H9 (cell line): ENCODE measurements around the gene CCDC116. TPM values are rescaled to one million over a fixed set of nuclear protein-coding genes. Genes with fewer than 3 reads are reported as not detected.

Source experiments
- DNase-seq: peaks from one replicate; pipeline ENCODE4 v3.0.0-alpha.2; 2017
- H2AFZ ChIP-seq: one replicate; pipeline ENCODE4 v1.6.1; 2013; ENCODE audit warnings: mild to moderate bottlenecking, low read length, control low read depth, moderate library complexity
- H2AK5ac ChIP-seq: 2 replicates; pipeline ENCODE4 v1.6.1; 2013; ENCODE audit warnings: low read length, control low read depth, mixed read lengths; ENCODE audit not compliant: insufficient read length
- H2BK120ac ChIP-seq: one replicate; pipeline ENCODE4 v1.6.1; 2013; ENCODE audit warnings: low read depth, mild to moderate bottlenecking, low read length, control low read depth, inconsistent platforms; ENCODE audit not compliant: poor library complexity, severe bottlenecking
- H2BK12ac ChIP-seq: 2 replicates; pipeline ENCODE4 v1.6.1; 2013; ENCODE audit warnings: low read length, control low read depth, mixed read lengths, low read depth; ENCODE audit not compliant: insufficient read length
- H2BK15ac ChIP-seq: 2 replicates; pipeline ENCODE4 v1.6.1; 2013; ENCODE audit warnings: low read depth, low read length, control low read depth
- H2BK20ac ChIP-seq: one replicate; pipeline ENCODE4 v1.6.1; 2013; ENCODE audit warnings: low read depth, mild to moderate bottlenecking, low read length, control low read depth, inconsistent platforms; ENCODE audit not compliant: poor library complexity, severe bottlenecking
- H2BK5ac ChIP-seq: 2 replicates; pipeline ENCODE4 v1.6.1; 2013; ENCODE audit warnings: low read length, control low read depth, mixed read lengths; ENCODE audit not compliant: insufficient read length
- H3K14ac ChIP-seq: 2 replicates; pipeline ENCODE4 v1.6.1; 2013; ENCODE audit warnings: low read length, control low read depth; ENCODE audit not compliant: insufficient read depth
- H3K18ac ChIP-seq: 2 replicates; pipeline ENCODE4 v1.6.1; 2013; ENCODE audit warnings: low read depth, mild to moderate bottlenecking, mixed read lengths, low read length, control low read depth; ENCODE audit not compliant: insufficient read length
- H3K23ac ChIP-seq: 2 replicates; pipeline ENCODE4 v1.6.1; 2013; ENCODE audit warnings: low read length, control low read depth, mixed read lengths, low read depth; ENCODE audit not compliant: insufficient read length
- H3K23me2 ChIP-seq: 2 replicates; pipeline ENCODE4 v1.6.1; 2013; ENCODE audit warnings: low read depth, mild to moderate bottlenecking, mixed read lengths, low read length, control low read depth; ENCODE audit not compliant: insufficient read length, poor library complexity, severe bottlenecking
- H3K27ac ChIP-seq: 2 replicates; pipeline ENCODE4 v1.5.1; 2013; ENCODE audit warnings: low read length, control low read depth, mixed read lengths, low read depth; ENCODE audit not compliant: insufficient read length
- H3K27me3 ChIP-seq: 2 replicates; pipeline ENCODE4 v1.6.1; 2013; ENCODE audit warnings: low read length, control low read depth, inconsistent platforms; ENCODE audit not compliant: insufficient read depth
- H3K4ac ChIP-seq: 2 replicates; pipeline ENCODE4 v1.6.1; 2013; ENCODE audit warnings: low read depth, mild to moderate bottlenecking, control low read depth, inconsistent platforms, low read length, moderate library complexity
- H3K4me1 ChIP-seq: 2 replicates; pipeline ENCODE4 v1.6.1; 2013; ENCODE audit warnings: low read length, control low read depth, inconsistent platforms; ENCODE audit not compliant: insufficient read depth
- H3K4me2 ChIP-seq: 2 replicates; pipeline ENCODE4 v1.6.1; 2013; ENCODE audit warnings: low read length, control low read depth, mixed read lengths; ENCODE audit not compliant: insufficient read length, insufficient read depth
- H3K56ac ChIP-seq: 2 replicates; pipeline ENCODE4 v1.6.1; 2013; ENCODE audit warnings: low read depth, mild to moderate bottlenecking, mixed read lengths, low read length, control low read depth; ENCODE audit not compliant: insufficient read length
- H3K79me1 ChIP-seq: 2 replicates; pipeline ENCODE4 v1.6.1; 2013; ENCODE audit warnings: low read depth, mild to moderate bottlenecking, moderate library complexity, low read length, control low read depth, inconsistent platforms; ENCODE audit not compliant: insufficient read depth, poor library complexity, severe bottlenecking
- H3K79me2 ChIP-seq: 2 replicates; pipeline ENCODE4 v1.6.1; 2013; ENCODE audit warnings: low read length, control low read depth, inconsistent platforms; ENCODE audit not compliant: insufficient read depth
- H3K9ac ChIP-seq: 2 replicates; pipeline ENCODE4 v1.6.1; 2013; ENCODE audit warnings: low read length, control low read depth, mixed read lengths; ENCODE audit not compliant: insufficient read length; ENCODE audit errors: extremely low read depth
- H3K9me3 ChIP-seq: one replicate; pipeline ENCODE4 v1.6.1; 2013; ENCODE audit warnings: low read depth, low read length, inconsistent platforms; ENCODE audit not compliant: control insufficient read depth
- H3T11ph ChIP-seq: one replicate; pipeline ENCODE4 v1.6.1; 2013; ENCODE audit warnings: mild to moderate bottlenecking, low read length, control low read depth, inconsistent platforms
- H4K20me1 ChIP-seq: one replicate; pipeline ENCODE4 v1.6.1; 2013; ENCODE audit not compliant: control insufficient read depth, insufficient read length, insufficient read depth
- H4K5ac ChIP-seq: 2 replicates; pipeline ENCODE4 v1.6.1; 2013; ENCODE audit warnings: low read depth, mild to moderate bottlenecking, mixed read lengths, low read length, control low read depth; ENCODE audit not compliant: insufficient read length
- H4K8ac ChIP-seq: replicated peaks from 2 replicates; pipeline ENCODE4 v1.6.1; 2013; ENCODE audit warnings: low read length, control low read depth, mixed read lengths, low read depth; ENCODE audit not compliant: insufficient read length
- H4K91ac ChIP-seq: 2 replicates; pipeline ENCODE4 v1.6.1; 2013; ENCODE audit warnings: low read depth, mild to moderate bottlenecking, moderate library complexity, mixed read lengths, low read length, control low read depth; ENCODE audit not compliant: insufficient read length
- H3K27ac Mint-ChIP-seq, 3 experiments: 2 replicates in 2 of 3; 3 replicates in 1 of 3; pipeline ENCODE4 v1.8.0; 2020 to 2021; ENCODE audit warnings: mixed read lengths in 3 of 3, mild to moderate bottlenecking in 1 of 3, moderate library complexity in 1 of 3
- H3K27me3 Mint-ChIP-seq: 2 replicates; pipeline ENCODE4 v1.8.0; 2021; ENCODE audit warnings: low read depth, mild to moderate bottlenecking, moderate library complexity, mixed read lengths
- H3K36me3 Mint-ChIP-seq, 3 experiments: 2 replicates in 2 of 3; 3 replicates in 1 of 3; pipeline ENCODE4 v1.8.0; 2020 to 2021; ENCODE audit warnings: low read depth in 3 of 3, mixed read lengths in 3 of 3; ENCODE audit not compliant: insufficient read depth in 1 of 3
- H3K4me1 Mint-ChIP-seq, 2 experiments: 2 replicates each; pipeline ENCODE4 v1.8.0; 2020; ENCODE audit warnings: mixed read lengths in 2 of 2
- H3K4me3 Mint-ChIP-seq, 2 experiments: 2 replicates in 1 of 2; 3 replicates in 1 of 2; pipeline ENCODE4 v1.8.0; 2020 to 2021; ENCODE audit warnings: mild to moderate bottlenecking in 2 of 2, mixed read lengths in 2 of 2, moderate library complexity in 1 of 2
- H3K9me3 Mint-ChIP-seq, 2 experiments: 2 replicates in 1 of 2; 3 replicates in 1 of 2; pipeline ENCODE4 v1.8.0; 2020; ENCODE audit warnings: mild to moderate bottlenecking in 2 of 2, mixed read lengths in 2 of 2, moderate library complexity in 1 of 2
- CTCF ChIP-seq: fragments of 200-600 bp; sonication (generic); conservative IDR thresholded peaks from 3 replicates; pipeline ENCODE4 v1.8.0; 2021; ENCODE audit warnings: antibody characterized with exemption, mild to moderate bottlenecking
- WGBS: extraction: QIAGEN DNeasy Blood & Tissue Kit; methylation state at CpG from one replicate; pipeline ENCODE4 v1.1.7; 2013; ENCODE audit warnings: missing lambda C conversion rate, low lambda C conversion rate, mixed read lengths; ENCODE audit not compliant: insufficient read length; ENCODE audit errors: extremely low coverage; 5-methylcytosine and 5-hydroxymethylcytosine counted together
- total RNA-seq: library from RNA; stranded (reverse); gene quantifications from 2 replicates; pipeline ENCODE4 v1.2.1, GENCODE V29; 2021

Gene CCDC116
- total RNA-seq, 1 experiment from 2014 or later: 0.63 TPM

GRCh38 chr22:21652547-21653545 lies 20.3 kb downstream of the CCDC116 start:
- Histone ChIP-seq H2BK5ac (no peak overlapping the region), H3T11ph (no peak overlapping the region), H3K4me1 (peaks cover 4% of the 10 kb centered on the region; the same call in 1 of the 2 replicates), H3K14ac (no peak overlapping the region; the same call in 1 of the 2 replicates), H3K9me3 (no peaks in the 10 kb centered on the region), H3K9ac (peak overlapping the region; percentile 35), H2BK120ac (no peak overlapping the region), H3K27ac (no peak overlapping the region), H3K23ac (no peak overlapping the region), H4K5ac (no peak overlapping the region), H3K79me1 (no peaks in the 10 kb centered on the region), H3K79me2 (no peaks in the 10 kb centered on the region), H3K4ac (no peak overlapping the region), H4K91ac (no peak overlapping the region), H2AK5ac (no peak overlapping the region), H3K27me3 (no peaks in the 10 kb centered on the region), H4K20me1 (no peaks in the 10 kb centered on the region), H3K4me2 (peak overlapping the region; percentile 86), H3K18ac (peak overlapping the region; percentile 74), H4K8ac (no peak overlapping the region), H3K56ac (no peak overlapping the region), H3K23me2 (peaks cover 18% of the 10 kb centered on the region), H2BK12ac (no peak overlapping the region), H2BK20ac (no peak overlapping the region), H2AFZ (no peak overlapping the region), H2BK15ac (no peak overlapping the region)
- Mint-ChIP-seq H3K27me3 (no peaks in the 10 kb centered on the region), H3K9me3 (no peaks in the 10 kb centered on the region), H3K4me3 (peak overlapping the region; percentile 84 to 92), H3K36me3 (peaks cover 11 to 29% (median 16%) of the 10 kb centered on the region in 3 experiments; a peak in 6 of 7 replicates), H3K4me1 (peaks cover 25 to 26% of the 10 kb centered on the region in 2 experiments), H3K27ac (no peak overlapping the region)
- no CpG with 5 or more reads among the region's 40 CpGs for WGBS
- 0 out of 3 replicates have a peak, but pooled peaks have one; percentile 10 for TF ChIP-seq CTCF
- DNase-seq: no peak
